ENCODE data around the gene BAD. TPM values are rescaled to one million over a fixed set of nuclear protein-coding genes. Genes with fewer than 3 reads are reported as not detected.

Gene BAD
- total RNA-seq, 1 experiment from 2014 or later: 122 TPM

DNA sequence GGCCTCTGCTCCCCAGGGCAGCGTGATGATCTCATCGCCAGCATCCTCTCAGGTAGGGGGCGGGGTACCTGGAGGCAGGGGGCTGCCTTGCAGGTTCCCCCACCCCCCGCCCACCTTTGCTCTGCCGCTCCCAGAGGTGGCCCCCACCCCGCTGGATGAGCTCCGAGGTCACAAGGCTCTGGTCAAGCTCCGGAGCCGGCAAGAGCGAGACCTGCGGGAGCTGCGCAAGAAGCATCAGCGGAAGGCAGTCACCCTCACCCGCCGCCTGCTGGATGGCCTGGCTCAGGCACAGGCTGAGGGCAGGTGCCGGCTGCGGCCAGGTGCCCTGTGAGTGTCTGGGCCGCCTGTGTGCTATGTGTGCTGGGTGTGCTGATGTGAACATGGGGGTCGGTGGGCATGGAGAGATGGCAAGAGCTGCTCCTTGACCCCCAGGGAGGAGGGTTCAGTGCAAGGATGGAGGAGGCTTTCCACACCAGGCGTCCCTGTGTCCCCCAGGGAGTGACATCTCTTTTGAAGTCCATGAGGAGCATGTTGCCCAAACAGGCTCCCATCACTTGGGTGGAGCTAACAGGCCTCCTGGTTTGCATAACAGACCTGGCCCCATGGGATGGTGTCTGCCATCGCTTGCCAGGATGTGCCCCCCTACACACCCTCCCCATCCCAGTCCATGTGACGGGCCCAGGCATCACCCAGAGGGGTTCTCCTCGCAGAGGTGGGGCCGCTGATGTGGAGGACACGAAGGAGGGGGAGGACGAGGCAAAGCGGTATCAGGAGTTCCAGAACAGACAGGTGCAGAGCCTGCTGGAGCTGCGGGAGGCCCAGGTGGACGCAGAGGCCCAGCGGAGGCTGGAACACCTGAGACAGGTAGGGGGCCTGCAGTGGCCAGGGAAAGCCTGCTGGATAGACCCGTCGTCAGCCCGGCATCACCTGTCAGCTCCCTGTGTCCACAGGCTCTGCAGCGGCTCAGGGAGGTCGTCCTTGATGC is 19.0 kb downstream of the BAD start:
- in situ Hi-C loops (cut with HindIII; ENCODE audit: low pct_unique_long_range_greater_than_20kb, low sequenced_read_pairs): no loop called here
- DNase-seq (ENCODE audit: low read depth): no peak

- DNase-seq (ENCODE audit: low read depth): no peak
- in situ Hi-C loops (cut with HindIII; ENCODE audit: low pct_unique_long_range_greater_than_20kb, low sequenced_read_pairs): no loop called here
Observed at GRCh38 chr11:64264371-64264852, 20.1 kb downstream of the BAD start.

- in situ Hi-C loops (cut with HindIII; ENCODE audit: low pct_unique_long_range_greater_than_20kb, low sequenced_read_pairs): no loop called here
- DNase-seq (ENCODE audit: low read depth): no peak
Observed at GRCh38 chr11:64263947-64264317, 20.5 kb downstream of the BAD start.

DNA sequence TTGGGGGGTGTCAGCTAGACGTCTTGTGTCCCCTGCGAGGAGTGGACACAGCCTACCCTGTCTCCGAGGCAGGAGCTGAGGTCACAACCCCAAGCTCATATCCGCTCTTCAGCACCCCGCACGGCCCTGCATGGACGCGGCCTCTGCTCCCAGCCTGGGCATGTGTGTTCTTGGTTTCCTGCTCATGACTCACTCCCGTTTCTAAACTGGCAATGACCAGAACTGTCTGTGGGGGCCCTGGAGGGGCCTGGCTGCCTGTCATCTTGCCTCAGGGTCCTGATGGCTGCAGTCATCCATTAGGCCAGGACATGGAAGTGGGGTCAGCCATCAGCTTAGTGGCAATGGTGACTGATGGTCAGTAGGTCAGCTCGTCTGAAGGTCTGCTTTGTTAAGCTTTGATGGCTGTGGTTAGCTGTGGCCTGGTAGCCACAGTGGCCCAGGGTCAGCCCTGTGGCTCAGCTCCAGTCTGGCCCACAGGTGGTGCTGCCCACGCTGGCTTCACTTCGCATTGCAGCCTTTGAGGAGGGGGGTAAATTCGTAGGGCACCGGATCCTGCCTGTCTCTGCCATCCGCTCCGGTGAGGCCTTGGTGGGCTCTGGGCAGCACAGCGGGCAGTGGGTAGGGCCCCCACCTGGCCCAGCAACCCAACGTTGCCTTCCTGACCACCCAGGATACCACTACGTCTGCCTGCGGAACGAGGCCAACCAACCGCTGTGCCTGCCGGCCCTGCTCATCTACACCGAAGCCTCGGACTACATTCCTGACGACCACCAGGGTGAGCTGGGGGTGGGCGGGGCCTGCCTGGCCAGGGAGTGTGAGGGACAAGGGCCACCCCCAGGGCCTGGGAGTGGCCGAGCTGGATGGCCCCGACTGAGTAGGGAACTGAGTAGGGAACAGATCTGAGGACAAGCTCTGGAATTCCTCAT is 21.2 kb downstream of the BAD start:
- no peak for DNase-seq (ENCODE audit: low read depth)
- in situ Hi-C loops (cut with HindIII; ENCODE audit: low pct_unique_long_range_greater_than_20kb, low sequenced_read_pairs): no loop called here

- in situ Hi-C loops (cut with HindIII; ENCODE audit: low pct_unique_long_range_greater_than_20kb, low sequenced_read_pairs): no loop called here
- DNase-seq (ENCODE audit: low read depth): no peak
Observed at GRCh38 chr11:64262271-64263002, 22.0 kb downstream of the BAD start.

DNA sequence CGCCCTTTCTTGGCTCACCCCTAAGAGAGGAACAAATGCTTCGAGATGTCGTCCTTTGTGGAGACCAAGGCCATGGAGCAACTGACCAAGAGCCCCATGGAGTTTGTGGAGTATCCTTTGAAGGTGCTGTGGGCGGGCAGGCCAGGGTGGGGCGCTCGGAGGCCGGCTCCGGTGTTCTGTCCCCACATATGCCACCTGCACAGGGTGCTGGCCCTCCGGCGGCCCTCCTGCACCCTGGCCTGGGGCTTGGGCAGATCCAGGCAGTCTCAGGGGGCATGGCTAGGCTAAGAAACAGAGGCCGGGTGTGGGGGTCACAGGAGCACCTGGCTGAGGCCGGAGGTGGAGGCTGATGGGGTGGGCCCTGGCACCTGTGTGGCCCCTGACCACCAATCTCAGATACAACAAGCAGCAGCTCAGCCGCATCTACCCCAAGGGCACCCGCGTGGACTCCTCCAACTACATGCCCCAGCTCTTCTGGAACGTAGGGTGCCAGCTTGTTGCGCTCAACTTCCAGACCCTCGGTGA is 22.8 kb downstream of the BAD start:
- no peak for DNase-seq (ENCODE audit: low read depth)
- in situ Hi-C loops (cut with HindIII; ENCODE audit: low pct_unique_long_range_greater_than_20kb, low sequenced_read_pairs): no loop called here

GRCh38 chr11:64260147-64260708 is 24.2 kb downstream of the BAD start:
- in situ Hi-C loops (cut with HindIII; ENCODE audit: low pct_unique_long_range_greater_than_20kb, low sequenced_read_pairs): no loop called here
- no peak for DNase-seq (ENCODE audit: low read depth)

DNA sequence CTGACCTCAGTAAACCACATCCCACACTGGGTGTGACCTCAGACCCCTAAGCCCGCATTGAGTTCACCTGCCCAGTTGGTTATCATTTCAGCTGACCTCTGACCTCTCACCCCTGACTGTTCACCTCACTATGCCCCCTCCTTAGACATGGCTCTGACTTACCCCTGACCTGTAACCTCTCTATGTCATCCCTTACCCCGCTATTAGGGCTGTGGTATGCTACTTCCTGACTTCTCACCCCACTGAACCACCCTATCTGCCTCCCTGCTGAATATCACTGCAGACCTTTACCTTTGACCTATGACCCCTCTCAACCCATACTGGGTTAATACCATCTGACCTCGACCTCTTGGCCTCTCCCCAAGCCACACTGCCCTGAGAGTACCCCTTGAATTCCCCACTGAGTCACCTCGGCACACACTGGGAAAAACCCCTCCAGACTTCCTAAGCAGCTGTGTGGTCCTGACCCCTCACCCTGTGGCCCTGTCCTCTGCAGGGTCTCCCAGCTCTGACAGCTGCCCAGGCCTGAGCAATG is 24.9 kb downstream of the BAD start:
- in situ Hi-C loops (cut with HindIII; ENCODE audit: low pct_unique_long_range_greater_than_20kb, low sequenced_read_pairs): no loop called here
- DNase-seq (ENCODE audit: low read depth): no peak

DNA sequence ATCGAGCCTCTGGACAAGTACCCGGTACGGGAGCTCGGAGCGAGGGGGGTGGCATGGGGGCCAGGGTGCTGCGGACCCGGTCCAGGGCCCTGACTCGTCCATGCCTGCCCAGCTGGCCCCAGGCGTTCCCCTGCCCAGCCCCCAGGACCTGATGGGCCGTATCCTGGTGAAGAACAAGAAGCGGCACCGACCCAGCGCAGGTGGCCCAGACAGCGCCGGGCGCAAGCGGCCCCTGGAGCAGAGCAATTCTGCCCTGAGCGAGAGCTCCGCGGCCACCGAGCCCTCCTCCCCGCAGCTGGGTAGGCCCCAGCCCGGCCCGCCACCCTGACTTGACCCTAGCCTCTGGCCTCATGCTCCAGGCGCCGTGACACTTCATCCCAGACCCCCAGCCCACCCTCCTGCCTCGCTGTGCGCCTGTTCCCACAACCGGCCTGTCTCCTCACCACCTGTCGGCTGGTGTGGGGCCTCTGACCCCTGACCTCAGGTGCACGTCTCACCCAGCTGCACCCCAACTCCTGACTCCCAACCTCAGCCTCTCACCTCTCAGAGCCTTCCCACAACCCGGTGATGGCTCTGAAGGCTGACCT is 25.4 kb downstream of the BAD start:
- in situ Hi-C loops (cut with HindIII; ENCODE audit: low pct_unique_long_range_greater_than_20kb, low sequenced_read_pairs): no loop called here

DNA sequence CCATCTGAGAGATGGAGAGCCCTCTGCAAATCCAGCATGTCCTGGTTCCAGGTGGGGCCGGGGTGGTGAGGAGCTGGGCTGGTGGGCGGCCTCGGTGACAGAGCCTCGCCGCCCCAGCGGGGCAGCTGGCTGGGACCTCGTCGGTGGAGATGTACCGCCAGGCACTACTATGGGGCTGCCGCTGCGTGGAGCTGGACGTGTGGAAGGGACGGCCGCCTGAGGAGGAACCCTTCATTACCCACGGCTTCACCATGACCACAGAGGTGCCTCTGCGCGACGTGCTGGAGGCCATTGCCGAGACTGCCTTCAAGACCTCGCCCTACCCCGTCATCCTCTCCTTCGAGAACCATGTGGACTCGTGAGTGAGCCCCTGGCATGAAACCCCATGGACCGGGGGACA is 26.1 kb downstream of the BAD start:
- DNase-seq (ENCODE audit: low read depth): no peak
- in situ Hi-C loops (cut with HindIII; ENCODE audit: low pct_unique_long_range_greater_than_20kb, low sequenced_read_pairs): no loop called here

More for the DNA sequence above, 25.4 kb downstream of the BAD start:
- DNase-seq (ENCODE audit: low read depth): no peak

DNA sequence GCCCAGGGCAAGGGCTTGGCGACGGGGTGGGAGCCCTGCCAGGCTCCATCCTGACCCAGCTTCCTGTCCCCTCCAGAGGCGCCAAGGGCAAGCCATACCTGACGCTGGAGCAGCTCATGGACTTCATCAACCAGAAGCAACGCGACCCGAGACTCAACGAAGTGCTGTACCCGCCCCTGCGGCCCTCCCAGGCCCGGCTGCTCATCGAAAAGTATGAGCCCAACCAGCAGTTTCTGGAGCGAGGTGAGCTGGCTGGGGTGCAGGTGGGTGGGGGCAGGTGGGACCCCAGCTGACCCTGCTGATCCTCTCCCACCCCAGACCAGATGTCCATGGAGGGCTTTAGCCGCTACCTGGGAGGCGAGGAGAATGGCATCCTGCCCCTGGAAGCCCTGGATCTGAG is 28.2 kb downstream of the BAD start:
- DNase-seq (ENCODE audit: low read depth): no peak
- in situ Hi-C loops (cut with HindIII; ENCODE audit: low pct_unique_long_range_greater_than_20kb, low sequenced_read_pairs): no loop called here

DNA sequence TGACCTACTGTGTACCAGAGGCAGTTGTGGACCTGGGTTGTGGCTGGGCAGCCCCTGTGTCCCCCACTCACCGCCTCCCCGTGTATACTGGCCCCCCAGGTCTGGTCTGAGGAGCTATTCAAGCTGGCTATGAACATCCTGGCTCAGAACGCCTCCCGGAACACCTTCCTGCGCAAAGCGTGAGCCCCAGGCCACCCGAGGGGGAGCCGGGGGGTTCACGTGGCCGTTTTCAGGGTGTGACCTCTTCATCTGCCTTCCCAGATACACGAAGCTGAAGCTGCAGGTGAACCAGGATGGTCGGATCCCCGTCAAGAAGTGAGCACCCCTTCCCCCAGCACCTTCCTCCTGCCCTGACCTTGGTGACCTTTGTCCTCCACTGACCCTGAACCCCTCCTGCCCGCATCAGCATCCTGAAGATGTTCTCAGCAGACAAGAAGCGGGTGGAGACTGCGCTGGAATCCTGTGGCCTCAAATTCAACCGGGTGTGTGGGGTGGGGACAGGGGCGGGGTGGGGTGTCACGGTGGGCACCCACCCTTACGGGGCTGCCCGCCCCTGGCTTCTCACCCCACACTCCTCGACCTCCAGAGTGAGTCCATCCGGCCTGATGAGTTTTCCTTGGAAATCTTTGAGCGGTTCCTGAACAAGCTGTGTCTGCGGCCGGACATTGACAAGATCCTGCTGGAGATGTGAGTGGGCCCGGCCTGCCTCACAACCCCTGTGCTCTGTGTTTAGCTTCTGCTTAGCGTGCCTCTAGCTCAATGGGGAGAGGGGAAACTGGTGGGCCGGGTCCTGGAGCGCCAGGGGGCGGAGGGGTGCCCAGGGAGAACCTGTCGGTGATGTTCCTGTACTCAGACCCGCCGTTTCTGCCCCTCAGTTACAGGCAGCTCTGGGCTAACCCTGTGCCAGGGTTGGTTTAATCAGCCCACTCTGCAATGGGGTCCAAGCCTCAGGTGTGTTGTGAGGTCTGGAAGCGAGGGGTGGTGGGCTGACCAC is 29.0 kb downstream of the BAD start:
- DNase-seq (ENCODE audit: low read depth): no peak
- in situ Hi-C loops (cut with HindIII; ENCODE audit: low pct_unique_long_range_greater_than_20kb, low sequenced_read_pairs): no loop called here

GRCh38 chr11:64254326-64254725 is 30.1 kb downstream of the BAD start:
- in situ Hi-C loops (cut with HindIII; ENCODE audit: low pct_unique_long_range_greater_than_20kb, low sequenced_read_pairs): no loop called here
- no peak for DNase-seq (ENCODE audit: low read depth)

DNA sequence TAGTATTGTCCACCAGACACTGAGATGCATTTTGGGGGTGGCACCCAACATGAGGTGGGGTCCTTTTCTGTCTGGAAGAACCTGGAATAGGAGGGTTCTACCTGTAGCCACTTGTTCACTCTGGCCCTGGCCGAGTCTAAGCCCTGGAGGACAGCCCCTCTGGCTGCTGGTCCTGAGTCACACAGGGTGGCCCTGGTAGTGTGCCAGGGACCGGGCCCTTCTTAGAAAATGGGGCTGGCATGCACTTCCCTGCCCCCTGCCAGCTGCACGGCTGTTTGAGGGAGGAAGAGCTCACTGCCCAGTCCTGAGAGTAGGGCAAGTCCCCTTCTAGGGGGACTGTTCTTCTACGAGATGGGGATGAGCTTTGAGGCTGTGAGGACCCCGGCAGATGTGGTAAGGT is 31.0 kb downstream of the BAD start:
- DNase-seq (ENCODE audit: low read depth): no peak
- in situ Hi-C loops (cut with HindIII; ENCODE audit: low pct_unique_long_range_greater_than_20kb, low sequenced_read_pairs): no loop called here

- DNase-seq (ENCODE audit: low read depth): no peak
- in situ Hi-C loops (cut with HindIII; ENCODE audit: low pct_unique_long_range_greater_than_20kb, low sequenced_read_pairs): no loop called here
Observed at GRCh38 chr11:64253043-64253442, 31.4 kb downstream of the BAD start.

Measured in Caki2 (cell line).